Keratinocyte (primary cell): Measurements from ENCODE around the gene GPC5. TPM values are rescaled to one million over a fixed set of nuclear protein-coding genes. Genes with fewer than 3 reads are reported as not detected.

Experiments
- DNase-seq: peaks from one replicate; pipeline ENCODE4 v3.0.0-alpha.2; 2011; ENCODE audit warnings: low read depth, missing footprints, low spot score
- FAIRE-seq: peaks from 2 replicates; lab custom pipeline; 2011; peaks lifted over from hg19 to GRCh38; lab: Jason Lieb, UNC
- H2AFZ ChIP-seq: 2 replicates; pipeline ENCODE4 v1.6.0; 2012; ENCODE audit warnings: low read length, control low read depth, inconsistent platforms; ENCODE audit not compliant: control insufficient read depth
- H3K27ac ChIP-seq: 2 replicates; pipeline ENCODE4 v1.5.1; 2011; ENCODE audit warnings: low read length; ENCODE audit not compliant: control insufficient read depth, insufficient read depth
- H3K27me3 ChIP-seq: 3 replicates; pipeline ENCODE4 v1.6.0; 2011; ENCODE audit warnings: low read length; ENCODE audit not compliant: control insufficient read depth, insufficient read depth; ENCODE audit errors: extremely low read depth
- H3K36me3 ChIP-seq, 2 experiments: 2 replicates in 1 of 2; 3 replicates in 1 of 2; pipeline ENCODE4 v1.5.1; 2011; ENCODE audit warnings: low read length in 2 of 2, mild to moderate bottlenecking in 1 of 2; ENCODE audit not compliant: control insufficient read depth in 2 of 2, insufficient read depth in 2 of 2; ENCODE audit errors: extremely low read depth in 1 of 2
- H3K4me1 ChIP-seq: 3 replicates; pipeline ENCODE4 v1.5.1; 2011; ENCODE audit warnings: low read length; ENCODE audit not compliant: control insufficient read depth, insufficient read depth; ENCODE audit errors: extremely low read depth
- H3K4me2 ChIP-seq: 3 replicates; pipeline ENCODE4 v1.6.0; 2011; ENCODE audit warnings: low read depth, low read length; ENCODE audit not compliant: control insufficient read depth, insufficient read depth; ENCODE audit errors: extremely low read depth
- H3K4me3 ChIP-seq, 3 experiments: fragments of 200-600 bp in 1 of 3; sonication (generic) in 1 of 3; 2 replicates in 2 of 3; 3 replicates in 1 of 3; pipeline ENCODE4 v1.5.1; 2011 to 2016; ENCODE audit warnings: low read length in 3 of 3, mild to moderate bottlenecking in 3 of 3, control low read depth in 2 of 3, inconsistent platforms in 1 of 3, low read depth in 1 of 3, mixed read lengths in 1 of 3, mixed run types in 1 of 3, moderate library complexity in 1 of 3; ENCODE audit not compliant: control insufficient read depth in 2 of 3, insufficient read depth in 2 of 3; ENCODE audit errors: extremely low read depth in 1 of 3
- H3K79me2 ChIP-seq: 2 replicates; pipeline ENCODE4 v1.6.0; 2012; ENCODE audit warnings: low read length; ENCODE audit not compliant: control insufficient read depth, insufficient read depth
- H3K9ac ChIP-seq: 3 replicates; pipeline ENCODE4 v1.6.0; 2011; ENCODE audit warnings: low read length; ENCODE audit not compliant: control insufficient read depth, insufficient read depth; ENCODE audit errors: extremely low read depth
- H3K9me1 ChIP-seq: 3 replicates; pipeline ENCODE4 v1.6.0; 2011; ENCODE audit warnings: low read length; ENCODE audit not compliant: control insufficient read depth, insufficient read depth; ENCODE audit errors: extremely low read depth
- H3K9me3 ChIP-seq: 2 replicates; pipeline ENCODE4 v1.5.1; 2012; ENCODE audit warnings: low read depth, low read length; ENCODE audit not compliant: control insufficient read depth
- H4K20me1 ChIP-seq: 3 replicates; pipeline ENCODE4 v1.6.0; 2011; ENCODE audit warnings: low read length; ENCODE audit not compliant: control insufficient read depth, insufficient read depth; ENCODE audit errors: extremely low read depth
- CTCF ChIP-seq, 3 experiments: IDR thresholded peaks in 1 of 3; conservative IDR thresholded peaks in 1 of 3; optimal IDR thresholded peaks in 1 of 3; 2 replicates in 2 of 3; 3 replicates in 1 of 3; pipeline versions ENCODE3 to v1.5.1; 2011; ENCODE audit warnings: low read length in 3 of 3, mild to moderate bottlenecking in 3 of 3, moderate library complexity in 2 of 3, control low read depth in 1 of 3, inconsistent platforms in 1 of 3; ENCODE audit not compliant: insufficient read depth in 2 of 3; ENCODE audit errors: extremely low read depth in 1 of 3
- EZH2 ChIP-seq: IDR thresholded peaks from one replicate; pipeline ENCODE4 v1.6.1; 2012; ENCODE audit warnings: inconsistent platforms, mild to moderate bottlenecking, low read length, moderate library complexity
- dilution Hi-C: fragments of 300-500 bp; cut with MboI; formaldehyde crosslinking; loops from one replicate; pipeline ENCODE4 v1.7.0; 2020; ENCODE audit warnings: low sequenced_read_pairs; ENCODE audit not compliant: extremely low pct_ligation_motif_present
- polyA plus RNA-seq, 5 experiments: library from polyadenylated mRNA; depleted of rRNA in 3 of 5; stranded (reverse) in 3 of 5; stranded (forward) in 1 of 5; unstranded in 1 of 5; fragments of >200 nt; gene quantifications; 1 replicate in 1 of 5; 2 replicates in 3 of 5; 3 replicates in 1 of 5; pipeline versions ENCODE4 v1.2.1 to v1.2.3, GENCODE V29; 2011 to 2012; ENCODE audit warnings: missing spikeins in 2 of 5, low read depth in 1 of 5, low replicate concordance in 1 of 5

Gene GPC5
- polyA plus RNA-seq, 1 donor (not counting 4 experiments of a cell fraction or from before 2014, with no cell fraction given): 0.10 TPM

GRCh38 chr13:91349992-91350911, 48.2 kb upstream of the GPC5 start:
- Histone ChIP-seq H3K9me1 (no peaks in the 10 kb centered on the region), H3K4me2 (peak overlapping the region; percentile 88), H3K27me3 (no peaks in the 10 kb centered on the region), H3K27ac (peak overlapping the region; percentile 76), H3K79me2 (peaks cover 39% of the 10 kb centered on the region), H4K20me1 (peaks cover 10% of the 10 kb centered on the region), H3K9me3 (no peaks in the 10 kb centered on the region), H2AFZ (no peak overlapping the region), H3K4me1 (peaks cover 21% of the 10 kb centered on the region), H3K4me3 (peak overlapping the region; percentile 55 to 93 (median 92)), H3K36me3 (peaks cover 8 to 45% of the 10 kb centered on the region in 2 experiments), H3K9ac (peak overlapping the region; percentile 90)
- no peak for DNase-seq
- dilution Hi-C loops: no loop called here
- TF ChIP-seq CTCF (optimal IDR thresholded peaks at IDR 0.05 in 1 of 3, IDR thresholded peaks at IDR 0.05 in 1 of 3, conservative IDR thresholded peaks at IDR 0.05 in 1 of 3; ENCODE audit: extremely low read depth in 1 of 3, insufficient read depth in 2 of 3, low read length in 3 of 3): no peak
- no peak for TF ChIP-seq EZH2
- FAIRE-seq: no peak

GRCh38 chr13:91351123-91351522, 47.3 kb upstream of the GPC5 start:
- no peak overlapping the region for H3K27ac ChIP-seq
- dilution Hi-C loops: no loop called here
- peaks cover 8 to 51% of the 10 kb centered on the region in 2 experiments for H3K36me3 ChIP-seq
- TF ChIP-seq CTCF (optimal IDR thresholded peaks at IDR 0.05 in 1 of 3, IDR thresholded peaks at IDR 0.05 in 1 of 3, conservative IDR thresholded peaks at IDR 0.05 in 1 of 3; ENCODE audit: extremely low read depth in 1 of 3, insufficient read depth in 2 of 3, low read length in 3 of 3) (no peak), EZH2 (no peak)
- H3K9me1 ChIP-seq: no peaks in the 10 kb centered on the region
- H3K4me2 ChIP-seq: peak overlapping the region; percentile 88
- FAIRE-seq (no peak), DNase-seq (no peak)
- peak overlapping the region in 2 of 3 experiments; percentile 25 to 55 for H3K4me3 ChIP-seq
- peaks cover 10% of the 10 kb centered on the region for H4K20me1 ChIP-seq
- H3K4me1 ChIP-seq: peaks cover 21% of the 10 kb centered on the region
- no peak overlapping the region for H2AFZ ChIP-seq
- H3K9me3 ChIP-seq: no peaks in the 10 kb centered on the region
- no peaks in the 10 kb centered on the region for H3K27me3 ChIP-seq
- peaks cover 39% of the 10 kb centered on the region for H3K79me2 ChIP-seq
- H3K9ac ChIP-seq: no peak overlapping the region
